Uterus (tissue), 2 donors: Measurements from ENCODE around the gene ZP4.

Experiments used
- CTCF ChIP-seq, 4 experiments: fragments of 200-600 bp in 2 of 4; fragments of 450-650 bp in 2 of 4; sonication (generic) in 2 of 4; IDR thresholded peaks; one replicate each; pipeline ENCODE4 v1.5.1; 2016 to 2019; ENCODE audit warnings: antibody characterized with exemption in 4 of 4, mild to moderate bottlenecking in 2 of 4, moderate library complexity in 1 of 4
- POLR2A ChIP-seq, 2 donors: fragments of 450-650 bp; IDR thresholded peaks; one replicate each; pipeline ENCODE4 v1.6.1; 2016; ENCODE audit warnings: antibody characterized with exemption in 2 of 2, mild to moderate bottlenecking in 1 of 2, moderate library complexity in 1 of 2

- no peak for TF ChIP-seq CTCF (IDR thresholded peaks at IDR 0.05)
- TF ChIP-seq POLR2A (IDR thresholded peaks at IDR 0.05): no peak
These were observed 28.8 kb downstream of the ZP4 start for GRCh38 chr1:237861944-237862343.
